Natural killer cell (primary cell): Measurements from ENCODE around the gene YIPF4. TPM values are rescaled to one million over a fixed set of nuclear protein-coding genes. Genes with fewer than 3 reads are reported as not detected.

Experiments
- ATAC-seq, 3 donors: fragments of 150-1000 bp in 2 of 3; fragments of 200-7000 bp in 1 of 3; cut with Tn5 transposase; 1 replicate in 1 of 3; 2 replicates in 2 of 3; pipeline ENCODE4 v1.10.0; 2021; ENCODE audit warnings: mild to moderate bottlenecking in 2 of 3, moderate library complexity in 2 of 3
- DNase-seq, 2 donors: peaks; one replicate each; pipeline versions ENCODE4 v3.0.0 to v3.0.0-alpha.2; 2013 to 2021; ENCODE audit warnings: mixed read lengths in 1 of 2
- H3K27ac ChIP-seq: one replicate; pipeline ENCODE4 v1.5.1; 2013; ENCODE audit warnings: mild to moderate bottlenecking, low read length
- H3K27me3 ChIP-seq: one replicate; pipeline ENCODE4 v1.6.1; 2013; ENCODE audit warnings: low read length; ENCODE audit not compliant: control insufficient read depth, insufficient read depth
- H3K36me3 ChIP-seq: one replicate; pipeline ENCODE4 v1.6.1; 2013; ENCODE audit warnings: low read length; ENCODE audit not compliant: control insufficient read depth, insufficient read depth
- H3K4me1 ChIP-seq: one replicate; pipeline ENCODE4 v1.6.1; 2013; ENCODE audit warnings: low read length; ENCODE audit not compliant: control insufficient read depth, insufficient read depth
- H3K4me3 ChIP-seq: one replicate; pipeline ENCODE4 v1.5.1; 2013; ENCODE audit warnings: low read length
- H3K9me3 ChIP-seq: one replicate; pipeline ENCODE4 v1.6.1; 2013; ENCODE audit warnings: low read length; ENCODE audit not compliant: control insufficient read depth, insufficient read depth
- H3K27ac Mint-ChIP-seq, 2 donors: one replicate each; pipeline ENCODE4 v1.8.0; 2022; ENCODE audit warnings: mild to moderate bottlenecking in 2 of 2, mixed read lengths in 2 of 2, moderate library complexity in 1 of 2
- H3K27me3 Mint-ChIP-seq, 2 donors: one replicate each; pipeline ENCODE4 v1.8.0; 2022; ENCODE audit warnings: low read depth in 2 of 2, mixed read lengths in 2 of 2
- H3K36me3 Mint-ChIP-seq: one replicate; pipeline ENCODE4 v1.8.0; 2022; ENCODE audit warnings: mixed read lengths
- H3K4me1 Mint-ChIP-seq, 2 donors: one replicate each; pipeline ENCODE4 v1.8.0; 2022; ENCODE audit warnings: mixed read lengths in 2 of 2
- H3K4me3 Mint-ChIP-seq: one replicate; pipeline ENCODE4 v1.8.0; 2022; ENCODE audit warnings: mild to moderate bottlenecking, moderate library complexity, mixed read lengths
- H3K9me3 Mint-ChIP-seq, 2 donors: one replicate each; pipeline ENCODE4 v1.8.0; 2022; ENCODE audit warnings: mixed read lengths in 2 of 2
- WGBS: methylation state at CpG from one replicate; pipeline ENCODE4 v1.1.7; 2013; ENCODE audit warnings: missing lambda C conversion rate; ENCODE audit not compliant: insufficient coverage; 5-methylcytosine and 5-hydroxymethylcytosine counted together
- intact Hi-C: fragments of 100-400 bp; cut with micrococcal nuclease; formaldehyde crosslinking; loops from one replicate; pipeline ENCODE4 v1.14.2; 2022
- total RNA-seq, 4 donors: library from RNA; stranded (reverse); fragments of 120-200 nt in 1 of 4; gene quantifications; one replicate each; pipeline versions ENCODE4 v1.2.3 to v1.2.4, GENCODE V29; 2013 to 2022
- TF ChIP-seq, protein P1 (sequence below): fragments of 200-600 bp; IDR thresholded peaks from one replicate; pipeline ENCODE4 v1.8.0; 2022; ENCODE audit warnings: antibody characterized with exemption

YIPF4 gene
- total RNA-seq, 3 donors from 2014 or later (not counting 1 experiment from before 2014, with no cell fraction given) = 17.9 to 34.9 (median 18.1) TPM

- no peaks in the 10 kb centered on the region for H3K4me1 Mint-ChIP-seq
- no peaks in the 10 kb centered on the region for H3K27me3 Mint-ChIP-seq
- H3K4me3 Mint-ChIP-seq = no peak overlapping the region
- DNase-seq (no peak), ATAC-seq (no peak)
- intact Hi-C loops = no loop called here
- Histone ChIP-seq H3K36me3 (no peaks in the 10 kb centered on the region), H3K27ac (no peak overlapping the region), H3K4me3 (no peak overlapping the region), H3K4me1 (no peaks in the 10 kb centered on the region), H3K27me3 (no peaks in the 10 kb centered on the region), H3K9me3 (no peaks in the 10 kb centered on the region)
- H3K36me3 Mint-ChIP-seq = no peaks in the 10 kb centered on the region
- TF ChIP-seq, protein P1, sequence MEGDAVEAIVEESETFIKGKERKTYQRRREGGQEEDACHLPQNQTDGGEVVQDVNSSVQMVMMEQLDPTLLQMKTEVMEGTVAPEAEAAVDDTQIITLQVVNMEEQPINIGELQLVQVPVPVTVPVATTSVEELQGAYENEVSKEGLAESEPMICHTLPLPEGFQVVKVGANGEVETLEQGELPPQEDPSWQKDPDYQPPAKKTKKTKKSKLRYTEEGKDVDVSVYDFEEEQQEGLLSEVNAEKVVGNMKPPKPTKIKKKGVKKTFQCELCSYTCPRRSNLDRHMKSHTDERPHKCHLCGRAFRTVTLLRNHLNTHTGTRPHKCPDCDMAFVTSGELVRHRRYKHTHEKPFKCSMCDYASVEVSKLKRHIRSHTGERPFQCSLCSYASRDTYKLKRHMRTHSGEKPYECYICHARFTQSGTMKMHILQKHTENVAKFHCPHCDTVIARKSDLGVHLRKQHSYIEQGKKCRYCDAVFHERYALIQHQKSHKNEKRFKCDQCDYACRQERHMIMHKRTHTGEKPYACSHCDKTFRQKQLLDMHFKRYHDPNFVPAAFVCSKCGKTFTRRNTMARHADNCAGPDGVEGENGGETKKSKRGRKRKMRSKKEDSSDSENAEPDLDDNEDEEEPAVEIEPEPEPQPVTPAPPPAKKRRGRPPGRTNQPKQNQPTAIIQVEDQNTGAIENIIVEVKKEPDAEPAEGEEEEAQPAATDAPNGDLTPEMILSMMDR = no peak
- WGBS = 85% methylated on average over 10 of the region's 10 CpGs
- no peak overlapping the region for H3K27ac Mint-ChIP-seq
- no peaks in the 10 kb centered on the region for H3K9me3 Mint-ChIP-seq
These were observed 27.4 kb upstream of the YIPF4 start for GRCh38 chr2:32250290-32250689.

DNA sequence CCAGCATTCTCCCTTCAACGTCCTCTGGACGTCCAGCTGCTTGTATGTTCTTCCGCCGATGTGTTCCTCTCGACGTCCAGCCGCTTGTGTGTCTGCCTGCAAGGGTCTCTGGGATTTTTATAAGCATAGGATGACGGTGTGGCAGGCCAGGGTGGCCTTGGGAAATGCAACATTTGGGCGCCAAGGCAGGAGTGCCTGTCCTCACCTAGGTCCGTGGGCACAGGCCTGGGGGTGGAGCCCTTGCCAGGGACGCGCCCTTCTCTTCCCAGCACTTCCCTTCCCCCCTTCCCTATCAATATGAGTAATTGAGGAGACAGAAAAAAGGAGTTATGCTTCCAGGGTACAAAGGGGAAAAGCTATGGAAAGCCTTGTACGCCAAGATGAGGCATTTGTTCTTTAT, 19.5 kb upstream of the YIPF4 start:
- H3K27ac Mint-ChIP-seq = no peak overlapping the region
- WGBS = 91% methylated on average over 10 of the region's 13 CpGs
- ATAC-seq = no peak

GRCh38 chr2:32260376-32260775, 17.3 kb upstream of the YIPF4 start:
- 96% methylated on average over 2 of the region's 2 CpGs for WGBS
- DNase-seq (no peak), ATAC-seq (no peak)
- TF ChIP-seq, protein P1 = no peak
- Mint-ChIP-seq H3K4me1 (no peaks in the 10 kb centered on the region), H3K36me3 (no peaks in the 10 kb centered on the region), H3K27me3 (peaks cover 0 to 5% of the 10 kb centered on the region in 2 donors), H3K9me3 (no peaks in the 10 kb centered on the region), H3K4me3 (no peak overlapping the region), H3K27ac (no peak overlapping the region)
- no peaks in the 10 kb centered on the region for H3K9me3 ChIP-seq
- H3K27ac ChIP-seq = no peak overlapping the region
- no peaks in the 10 kb centered on the region for H3K27me3 ChIP-seq
- intact Hi-C loops = no loop called here
- no peaks in the 10 kb centered on the region for H3K4me1 ChIP-seq
- H3K36me3 ChIP-seq = no peaks in the 10 kb centered on the region
- H3K4me3 ChIP-seq = no peak overlapping the region

More for the DNA sequence above, 19.5 kb upstream of the YIPF4 start:
- Histone ChIP-seq H3K27me3 (no peaks in the 10 kb centered on the region), H3K9me3 (no peaks in the 10 kb centered on the region), H3K4me1 (no peaks in the 10 kb centered on the region), H3K36me3 (no peaks in the 10 kb centered on the region), H3K4me3 (no peak overlapping the region), H3K27ac (no peak overlapping the region)
- DNase-seq = no peak
- Mint-ChIP-seq H3K36me3 (no peaks in the 10 kb centered on the region), H3K27me3 (peaks cover 0 to 5% of the 10 kb centered on the region in 2 donors), H3K9me3 (no peaks in the 10 kb centered on the region), H3K4me3 (no peak overlapping the region), H3K4me1 (no peaks in the 10 kb centered on the region)
- TF ChIP-seq, protein P1 = no peak
- intact Hi-C loops = no loop called here

- DNase-seq (no peak), ATAC-seq (no peak)
- 79% methylated on average over 2 of the region's 3 CpGs for WGBS
- TF ChIP-seq, protein P1 = no peak
- no peak overlapping the region for H3K27ac ChIP-seq
- intact Hi-C loops = no loop called here
- no peak overlapping the region for H3K4me3 ChIP-seq
- no peaks in the 10 kb centered on the region for H3K9me3 Mint-ChIP-seq
- no peak overlapping the region for H3K27ac Mint-ChIP-seq
- H3K9me3 ChIP-seq = no peaks in the 10 kb centered on the region
- no peaks in the 10 kb centered on the region for H3K36me3 ChIP-seq
- no peak overlapping the region for H3K4me3 Mint-ChIP-seq
- no peaks in the 10 kb centered on the region for H3K4me1 Mint-ChIP-seq
- H3K27me3 ChIP-seq = no peaks in the 10 kb centered on the region
- H3K4me1 ChIP-seq = no peaks in the 10 kb centered on the region
- no peaks in the 10 kb centered on the region for H3K36me3 Mint-ChIP-seq
- peaks cover 0 to 5% of the 10 kb centered on the region in 2 donors for H3K27me3 Mint-ChIP-seq
These were observed 15.6 kb upstream of the YIPF4 start for GRCh38 chr2:32262105-32262504.
